SK-N-MC (cell line): Measurements from ENCODE around the gene EFNA2.

Experiments
- DNase-seq: peaks from one replicate; pipeline ENCODE4 v3.0.0-alpha.2; 2011; ENCODE audit warnings: low read depth, low spot score
- H3K27ac ChIP-seq: fragments of 200-600 bp; sonication (generic); 2 replicates; pipeline ENCODE4 v1.5.1; 2016; ENCODE audit warnings: mixed run types
- H3K36me3 ChIP-seq: fragments of 200-600 bp; sonication (generic); 2 replicates; pipeline ENCODE4 v1.6.1; 2017; ENCODE audit warnings: antibody characterized with exemption, low read length, mixed read lengths; ENCODE audit not compliant: insufficient read depth
- H3K4me3 ChIP-seq: fragments of 200-600 bp; sonication (generic); 2 replicates; pipeline ENCODE4 v1.5.1; 2016
- H3K9ac ChIP-seq: fragments of 200-600 bp; sonication (generic); 2 replicates; pipeline ENCODE4 v1.8.0; 2017; ENCODE audit warnings: mixed run types, mixed read lengths; ENCODE audit not compliant: insufficient read length
- H3K9me3 ChIP-seq: fragments of 200-600 bp; sonication (generic); 2 replicates; pipeline ENCODE4 v1.6.1; 2017; ENCODE audit warnings: low read depth, mild to moderate bottlenecking, antibody characterized with exemption, low read length, moderate library complexity, mixed read lengths
- EZH2 ChIP-seq: fragments of 200-600 bp; sonication (generic); IDR thresholded peaks from one replicate; pipeline ENCODE4 v1.6.1; 2017; ENCODE audit warnings: antibody characterized with exemption
- FOXP2 ChIP-seq: optimal IDR thresholded peaks from 2 replicates; pipeline ENCODE3; 2011; ENCODE audit warnings: mild to moderate bottlenecking, moderate library complexity; ENCODE audit not compliant: insufficient read depth; ENCODE audit errors: extremely low read length, control extremely low read depth
- POLR2AphosphoS5 ChIP-seq: IDR thresholded peaks from 2 replicates; pipeline ENCODE4 v1.6.1; 2012; ENCODE audit warnings: mild to moderate bottlenecking, low read depth, low read length, borderline replicate concordance

EFNA2 gene

GRCh38 chr19:1285737-1286360 is at the start of gene EFNA2:
TSS of gene EFNA2 (plus strand) at chr19:1285873. CDS start at chr19:1286169, 296 bp downstream.
- H3K9ac ChIP-seq, result no peak within 1 kb of the TSS
- H3K36me3 ChIP-seq, result no peaks in the 10 kb centered on the region
- TF ChIP-seq FOXP2, result no peak
- TF ChIP-seq EZH2, result no peak
- no peak for TF ChIP-seq POLR2AphosphoS5
- no peaks in the 10 kb centered on the region for H3K9me3 ChIP-seq
- H3K4me3 ChIP-seq, result peak within 1 kb of the TSS; percentile 36; the same call in 1 of the 2 replicates
- H3K27ac ChIP-seq, result no peak within 1 kb of the TSS
- DNase-seq, result no peak

- no peak for DNase-seq
- TF ChIP-seq FOXP2 (no peak), POLR2AphosphoS5 (no peak), EZH2 (no peak)
- Histone ChIP-seq H3K27ac (no peak overlapping the region), H3K9ac (no peak overlapping the region), H3K9me3 (no peaks in the 10 kb centered on the region), H3K36me3 (no peaks in the 10 kb centered on the region; the same call in 1 of the 2 replicates), H3K4me3 (peak overlapping the region; percentile 82)
These were observed 49.1 kb upstream of the EFNA2 start for GRCh38 chr19:1236576-1236975.

- Histone ChIP-seq H3K4me3 (peak overlapping the region; percentile 82), H3K27ac (no peak overlapping the region), H3K9ac (peak overlapping the region; percentile 60), H3K9me3 (no peaks in the 10 kb centered on the region), H3K36me3 (no peaks in the 10 kb centered on the region; the same call in 1 of the 2 replicates)
- TF ChIP-seq FOXP2, result no peak
- no peak for TF ChIP-seq EZH2
- no peak for TF ChIP-seq POLR2AphosphoS5
- no peak for DNase-seq
These were observed 48.5 kb upstream of the EFNA2 start for GRCh38 chr19:1237027-1237659.

GRCh38 chr19:1237754-1238368 is 47.8 kb upstream of the EFNA2 start, which contains the start of gene CBARP:
TSS of gene CBARP (minus strand) at chr19:1238005. CDS start at chr19:1236100, 1,905 bp downstream.
- no peak for TF ChIP-seq POLR2AphosphoS5
- no peak for TF ChIP-seq EZH2
- no peak for TF ChIP-seq FOXP2
- peak within 1 kb of the TSS; percentile 11; the same call in 1 of the 2 replicates for H3K27ac ChIP-seq
- no peak for DNase-seq
- peak within 1 kb of the TSS; percentile 82 for H3K4me3 ChIP-seq
- H3K9ac ChIP-seq, result peak within 1 kb of the TSS; percentile 60
- no peaks in the 10 kb centered on the region; the same call in 1 of the 2 replicates for H3K36me3 ChIP-seq
- H3K9me3 ChIP-seq, result no peaks in the 10 kb centered on the region

- Histone ChIP-seq H3K4me3 (peak overlapping the region; percentile 69), H3K9me3 (no peaks in the 10 kb centered on the region), H3K9ac (no peak overlapping the region), H3K27ac (peak overlapping the region; percentile 11; the same call in 1 of the 2 replicates), H3K36me3 (no peaks in the 10 kb centered on the region; the same call in 1 of the 2 replicates)
- no peak for DNase-seq
- TF ChIP-seq POLR2AphosphoS5 (no peak), EZH2 (no peak), FOXP2 (no peak)
These were observed 47.0 kb upstream of the EFNA2 start for GRCh38 chr19:1238369-1239303.

GRCh38 chr19:1239420-1239795 is 46.3 kb upstream of the EFNA2 start:
- TF ChIP-seq EZH2, result no peak
- no peak for TF ChIP-seq FOXP2
- no peak for DNase-seq
- Histone ChIP-seq H3K27ac (no peak overlapping the region; the same call in 1 of the 2 replicates), H3K9me3 (no peaks in the 10 kb centered on the region), H3K9ac (no peak overlapping the region), H3K4me3 (no peak overlapping the region; the same call in 1 of the 2 replicates), H3K36me3 (no peaks in the 10 kb centered on the region; the same call in 1 of the 2 replicates)

- TF ChIP-seq EZH2 (no peak), POLR2AphosphoS5 (peak; percentile 58)
- no peak for DNase-seq
- H3K4me3 ChIP-seq, result peak overlapping the region; percentile 74
- no peaks in the 10 kb centered on the region for H3K36me3 ChIP-seq
- H3K9ac ChIP-seq, result peak overlapping the region; percentile 68
- no peaks in the 10 kb centered on the region for H3K9me3 ChIP-seq
- H3K27ac ChIP-seq, result no peak overlapping the region
These were observed 45.6 kb upstream of the EFNA2 start for GRCh38 chr19:1239796-1240737.

- Histone ChIP-seq H3K36me3 (no peaks in the 10 kb centered on the region), H3K27ac (no peak overlapping the region), H3K9me3 (no peaks in the 10 kb centered on the region), H3K9ac (peak overlapping the region; percentile 11), H3K4me3 (peak overlapping the region; percentile 81)
- TF ChIP-seq POLR2AphosphoS5, result no peak
- no peak for TF ChIP-seq EZH2
- no peak for TF ChIP-seq FOXP2
- no peak for DNase-seq
These were observed 44.7 kb upstream of the EFNA2 start for GRCh38 chr19:1240925-1241324.
